Mesendoderm (in vitro differentiated cells): ENCODE measurements around the gene DNM3.

Experiments used
- DNase-seq: peaks from one replicate; pipeline ENCODE4 v3.0.0; 2013
- H2AK5ac ChIP-seq: 2 replicates; pipeline ENCODE4 v1.6.1; 2013; ENCODE audit warnings: low read length, inconsistent platforms
- H2BK120ac ChIP-seq: 2 replicates; pipeline ENCODE4 v1.6.1; 2013; ENCODE audit warnings: low read depth, mild to moderate bottlenecking, low read length, moderate library complexity, mixed read lengths
- H2BK15ac ChIP-seq: replicated peaks from 2 replicates; pipeline ENCODE4 v1.6.1; 2013; ENCODE audit warnings: low read depth, mild to moderate bottlenecking, moderate library complexity
- H2BK5ac ChIP-seq: 2 replicates; pipeline ENCODE4 v1.6.1; 2013; ENCODE audit warnings: low read length, inconsistent platforms
- H3K18ac ChIP-seq: 2 replicates; pipeline ENCODE4 v1.6.1; 2013; ENCODE audit warnings: mild to moderate bottlenecking, low read length, mixed read lengths
- H3K23ac ChIP-seq: one replicate; pipeline ENCODE4 v1.6.1; 2013; ENCODE audit warnings: low read length
- H3K27ac ChIP-seq: 2 replicates; pipeline ENCODE4 v1.5.1; 2013; ENCODE audit warnings: low read depth, mild to moderate bottlenecking, inconsistent platforms, low read length, moderate library complexity
- H3K27me3 ChIP-seq: 2 replicates; pipeline ENCODE4 v1.6.1; 2013; ENCODE audit warnings: low read length, control low read depth, mild to moderate bottlenecking, inconsistent platforms; ENCODE audit not compliant: insufficient read depth, poor library complexity
- H3K36me3 ChIP-seq: 2 replicates; pipeline ENCODE4 v1.6.1; 2013; ENCODE audit warnings: low read length, inconsistent platforms; ENCODE audit not compliant: control insufficient read depth, insufficient read depth
- H3K4ac ChIP-seq: one replicate; pipeline ENCODE4 v1.6.1; 2013; ENCODE audit warnings: low read depth, mild to moderate bottlenecking, low read length, moderate library complexity
- H3K4me1 ChIP-seq: 2 replicates; pipeline ENCODE4 v1.6.1; 2013; ENCODE audit warnings: low read depth, low read length, inconsistent platforms; ENCODE audit not compliant: control insufficient read depth
- H3K4me2 ChIP-seq: 2 replicates; pipeline ENCODE4 v1.6.1; 2013; ENCODE audit warnings: low read length
- H3K4me3 ChIP-seq: 2 replicates; pipeline ENCODE4 v1.5.1; 2013; ENCODE audit warnings: mild to moderate bottlenecking, low read length
- H3K56ac ChIP-seq: one replicate; pipeline ENCODE4 v1.6.1; 2013; ENCODE audit warnings: low read length
- H3K79me1 ChIP-seq: 2 replicates; pipeline ENCODE4 v1.6.1; 2013; ENCODE audit warnings: low read length, inconsistent platforms
- H3K79me2 ChIP-seq: 2 replicates; pipeline ENCODE4 v1.6.1; 2013; ENCODE audit warnings: mild to moderate bottlenecking, low read length; ENCODE audit not compliant: control insufficient read depth, insufficient read depth
- H3K9ac ChIP-seq: 2 replicates; pipeline ENCODE4 v1.6.1; 2013; ENCODE audit warnings: low read length, inconsistent platforms
- H4K5ac ChIP-seq: one replicate; pipeline ENCODE4 v1.6.1; 2013; ENCODE audit warnings: low read length
- H4K8ac ChIP-seq: one replicate; pipeline ENCODE4 v1.6.1; 2013; ENCODE audit warnings: low read depth, mild to moderate bottlenecking, control low read depth, low read length, moderate library complexity
- WGBS: extraction: QIAGEN DNeasy Blood & Tissue Kit; methylation state at CpG from one replicate; pipeline ENCODE4 v1.1.7; 2013; ENCODE audit warnings: low lambda C conversion rate, missing lambda C conversion rate; ENCODE audit not compliant: insufficient coverage; ENCODE audit errors: extremely low coverage; 5-methylcytosine and 5-hydroxymethylcytosine counted together

Gene DNM3

GRCh38 chr1:172283766-172284165 is 442.5 kb downstream of the DNM3 start:
- H3K4me3 ChIP-seq, result no peak overlapping the region
- WGBS, result no CpG with 5 or more reads among the region's 2 CpGs
- no peak overlapping the region for H3K4ac ChIP-seq
- no peak overlapping the region for H3K4me2 ChIP-seq
- no peak for DNase-seq
- H2BK120ac ChIP-seq, result no peak overlapping the region
- no peak overlapping the region for H4K8ac ChIP-seq
- H3K9ac ChIP-seq, result no peak overlapping the region
- no peak overlapping the region for H3K23ac ChIP-seq
- no peak overlapping the region for H4K5ac ChIP-seq
- H3K4me1 ChIP-seq, result no peaks in the 10 kb centered on the region
- no peaks in the 10 kb centered on the region for H3K79me1 ChIP-seq
- H3K27me3 ChIP-seq, result no peaks in the 10 kb centered on the region
- no peak overlapping the region for H3K18ac ChIP-seq
- no peak overlapping the region for H2BK15ac ChIP-seq
- H3K36me3 ChIP-seq, result no peaks in the 10 kb centered on the region
- no peak overlapping the region for H2AK5ac ChIP-seq
- H2BK5ac ChIP-seq, result no peak overlapping the region
- H3K27ac ChIP-seq, result no peak overlapping the region
- H3K79me2 ChIP-seq, result no peaks in the 10 kb centered on the region
- no peak overlapping the region for H3K56ac ChIP-seq

- H3K56ac ChIP-seq, result no peak overlapping the region
- no peak overlapping the region for H2BK15ac ChIP-seq
- H3K36me3 ChIP-seq, result no peaks in the 10 kb centered on the region
- no peak overlapping the region for H2AK5ac ChIP-seq
- H3K4ac ChIP-seq, result no peak overlapping the region
- H3K9ac ChIP-seq, result no peak overlapping the region
- H3K79me2 ChIP-seq, result no peaks in the 10 kb centered on the region
- no peaks in the 10 kb centered on the region for H3K79me1 ChIP-seq
- H3K4me2 ChIP-seq, result no peak overlapping the region
- DNase-seq, result no peak
- no peak overlapping the region for H4K8ac ChIP-seq
- no peaks in the 10 kb centered on the region for H3K4me1 ChIP-seq
- H4K5ac ChIP-seq, result no peak overlapping the region
- H3K18ac ChIP-seq, result no peak overlapping the region
- no peak overlapping the region for H3K27ac ChIP-seq
- H2BK5ac ChIP-seq, result no peak overlapping the region
- H3K23ac ChIP-seq, result no peak overlapping the region
- H3K4me3 ChIP-seq, result no peak overlapping the region
- no peaks in the 10 kb centered on the region for H3K27me3 ChIP-seq
- no CpG with 5 or more reads among the region's 2 CpGs for WGBS
- H2BK120ac ChIP-seq, result no peak overlapping the region
These were observed 445.4 kb downstream of the DNM3 start for GRCh38 chr1:172286629-172287076.

- Histone ChIP-seq H3K9ac (no peak overlapping the region), H3K23ac (no peak overlapping the region), H3K56ac (no peak overlapping the region), H3K4me1 (no peaks in the 10 kb centered on the region), H3K18ac (no peak overlapping the region), H4K8ac (no peak overlapping the region), H3K79me1 (no peaks in the 10 kb centered on the region), H3K4me2 (no peak overlapping the region), H3K4me3 (no peak overlapping the region), H3K4ac (no peak overlapping the region), H2AK5ac (no peak overlapping the region), H2BK15ac (no peak overlapping the region), H3K36me3 (no peaks in the 10 kb centered on the region), H2BK5ac (no peak overlapping the region), H3K79me2 (no peaks in the 10 kb centered on the region), H3K27me3 (no peaks in the 10 kb centered on the region), H3K27ac (no peak overlapping the region), H4K5ac (no peak overlapping the region), H2BK120ac (no peak overlapping the region)
- DNase-seq, result no peak
These were observed 445.9 kb downstream of the DNM3 start for GRCh38 chr1:172287208-172287607.

- H3K79me1 ChIP-seq, result no peaks in the 10 kb centered on the region
- H3K4ac ChIP-seq, result no peak overlapping the region
- H3K4me1 ChIP-seq, result no peaks in the 10 kb centered on the region
- no peak overlapping the region for H2BK5ac ChIP-seq
- H3K27ac ChIP-seq, result no peak overlapping the region
- H3K18ac ChIP-seq, result no peak overlapping the region
- H2BK15ac ChIP-seq, result no peak overlapping the region
- no peak overlapping the region for H3K9ac ChIP-seq
- no peak overlapping the region for H2BK120ac ChIP-seq
- H3K4me2 ChIP-seq, result no peak overlapping the region
- no peaks in the 10 kb centered on the region for H3K36me3 ChIP-seq
- no CpG with 5 or more reads among the region's 4 CpGs for WGBS
- H4K8ac ChIP-seq, result no peak overlapping the region
- no peak overlapping the region for H3K56ac ChIP-seq
- DNase-seq, result no peak
- H4K5ac ChIP-seq, result no peak overlapping the region
- no peak overlapping the region for H3K23ac ChIP-seq
- no peaks in the 10 kb centered on the region for H3K27me3 ChIP-seq
- no peak overlapping the region for H2AK5ac ChIP-seq
- no peak overlapping the region for H3K4me3 ChIP-seq
- no peaks in the 10 kb centered on the region for H3K79me2 ChIP-seq
These were observed 447.3 kb downstream of the DNM3 start for GRCh38 chr1:172288581-172288980.

- Histone ChIP-seq H3K9ac (no peak overlapping the region), H2BK120ac (no peak overlapping the region), H4K5ac (no peak overlapping the region)
These were observed 448.1 kb downstream of the DNM3 start for GRCh38 chr1:172289448-172289847.

GRCh38 chr1:172292840-172293239 is 451.5 kb downstream of the DNM3 start:
- no peaks in the 10 kb centered on the region for H3K79me2 ChIP-seq
- no peak overlapping the region for H2BK15ac ChIP-seq
- DNase-seq, result peak; percentile 5
- no peak overlapping the region for H3K9ac ChIP-seq
- H3K79me1 ChIP-seq, result no peaks in the 10 kb centered on the region
- H3K27ac ChIP-seq, result no peak overlapping the region
- no peak overlapping the region for H4K8ac ChIP-seq
- no peak overlapping the region for H3K4me3 ChIP-seq
- no peaks in the 10 kb centered on the region for H3K27me3 ChIP-seq
- no CpG with 5 or more reads among the region's 3 CpGs for WGBS
- H2BK120ac ChIP-seq, result no peak overlapping the region
- H3K4me2 ChIP-seq, result no peak overlapping the region
- H3K23ac ChIP-seq, result no peak overlapping the region
- no peak overlapping the region for H3K56ac ChIP-seq
- no peak overlapping the region for H2BK5ac ChIP-seq
- H3K18ac ChIP-seq, result no peak overlapping the region
- no peak overlapping the region for H2AK5ac ChIP-seq
- no peak overlapping the region for H4K5ac ChIP-seq
- H3K36me3 ChIP-seq, result no peaks in the 10 kb centered on the region
- H3K4me1 ChIP-seq, result no peaks in the 10 kb centered on the region
- H3K4ac ChIP-seq, result no peak overlapping the region

More at GRCh38 chr1:172289448-172289847, 448.1 kb downstream of the DNM3 start:
- H3K4me1 ChIP-seq, result no peaks in the 10 kb centered on the region
- H3K4me3 ChIP-seq, result no peak overlapping the region
- no peak overlapping the region for H2AK5ac ChIP-seq
- no peaks in the 10 kb centered on the region for H3K36me3 ChIP-seq
- no peak overlapping the region for H3K56ac ChIP-seq
- no peaks in the 10 kb centered on the region for H3K79me2 ChIP-seq
- no peaks in the 10 kb centered on the region for H3K27me3 ChIP-seq
- H3K18ac ChIP-seq, result no peak overlapping the region
- H3K27ac ChIP-seq, result no peak overlapping the region
- WGBS, result no CpG with 5 or more reads among the region's 2 CpGs
- H3K23ac ChIP-seq, result no peak overlapping the region
- H3K79me1 ChIP-seq, result no peaks in the 10 kb centered on the region
- no peak overlapping the region for H2BK5ac ChIP-seq
- H3K4ac ChIP-seq, result no peak overlapping the region
- no peak overlapping the region for H4K8ac ChIP-seq
- H3K4me2 ChIP-seq, result no peak overlapping the region
- no peak overlapping the region for H2BK15ac ChIP-seq
- DNase-seq, result no peak
